Adrenal gland (tissue), 12 donors: ENCODE measurements around the gene BCL6B. TPM values are rescaled to one million over a fixed set of nuclear protein-coding genes. Genes with fewer than 3 reads are reported as not detected.
"Not testable (repeated sequence)": the region's sequence is repeated elsewhere in the genome, so short reads cannot be mapped to it uniquely, and the experiment has no call there.

Experiments used
- DNase-seq, 7 donors: peaks; one replicate each; pipeline ENCODE4 v3.0.0-alpha.2; 2019 to 2020
- H3K27ac ChIP-seq, 5 donors: fragments of 200-600 bp; sonication (generic) in 4 of 5; 1 replicate in 3 of 5; 2 replicates in 2 of 5; pipeline versions ENCODE4 v1.5.1 to v1.8.0; 2016 to 2020; ENCODE audit warnings: mild to moderate bottlenecking in 1 of 5
- H3K27me3 ChIP-seq: fragments of 200-600 bp; 2 replicates; pipeline ENCODE4 v1.8.0; 2021
- H3K36me3 ChIP-seq, 2 donors: fragments of 200-600 bp; replicated peaks in 1 of 2; 1 replicate in 1 of 2; 2 replicates in 1 of 2; pipeline versions ENCODE4 v1.5.1 to v1.8.0; 2018 to 2022
- H3K4me1 ChIP-seq, 2 donors: fragments of 200-600 bp; replicated peaks in 1 of 2; 1 replicate in 1 of 2; 2 replicates in 1 of 2; pipeline versions ENCODE4 v1.5.1 to v1.8.0; 2018 to 2021
- H3K4me3 ChIP-seq, 4 donors: fragments of 200-600 bp; sonication (generic) in 3 of 4; one replicate each; pipeline ENCODE4 v1.5.1; 2016 to 2018
- H3K9me3 ChIP-seq, 3 donors: fragments of 200-600 bp; sonication (generic) in 1 of 3; replicated peaks in 1 of 3; 1 replicate in 2 of 3; 2 replicates in 1 of 3; pipeline versions ENCODE4 v1.5.1 to v1.8.0; 2016 to 2021
- CTCF ChIP-seq, 6 experiments: fragments of 450-650 bp in 4 of 6; fragments of 200-600 bp in 2 of 6; sonication (generic) in 1 of 6; IDR thresholded peaks; 1 replicate in 5 of 6; 2 replicates in 1 of 6; pipeline versions ENCODE4 v1.5.1 to v1.8.0; 2016 to 2021; ENCODE audit warnings: antibody characterized with exemption in 6 of 6, mild to moderate bottlenecking in 2 of 6, moderate library complexity in 1 of 6
- POLR2A ChIP-seq, 2 donors: fragments of 450-650 bp; IDR thresholded peaks; one replicate each; pipeline ENCODE4 v1.6.1; 2017; ENCODE audit warnings: antibody characterized with exemption in 2 of 2, mild to moderate bottlenecking in 2 of 2, moderate library complexity in 1 of 2
- WGBS, 4 donors: extraction: QIAGEN DNeasy Blood & Tissue Kit in 2 of 4; methylation state at CpG; one replicate each; pipeline versions ENCODE4 v1.1.5 to v1.1.7; 2013 to 2017; 5-methylcytosine and 5-hydroxymethylcytosine counted together
- intact Hi-C, 2 donors: fragments of 100-400 bp; cut with DNase I; formaldehyde crosslinking; loops; one replicate each; pipeline versions ENCODE4 v1.14.1 to v1.15.0; 2022 to 2023
- polyA plus RNA-seq, 3 donors: library from polyadenylated mRNA; stranded (reverse); fragments of 200-250 nt in 2 of 3; fragments of 350-450 nt in 1 of 3; fragmentation: Illumina TruSeq in 1 of 3; extraction: RNeasy Lipid Tissue Mini Kit (QIAGEN cat#74804) in 1 of 3; gene quantifications; one replicate each; pipeline ENCODE4 v1.2.3, GENCODE V29; 2013 to 2014
- total RNA-seq, 9 donors: library from RNA; depleted of rRNA in 4 of 9; stranded (reverse); fragments of >200 nt in 4 of 9; fragments of 120-200 nt in 1 of 9; fragmentation: NEBNext Ultra II Directional in 1 of 9; extraction: Animal tissue kit (Norgen Biotek cat#: 25700) in 1 of 9; gene quantifications; one replicate each; pipeline versions ENCODE4 v1.1.0 to v1.2.4, GENCODE V29; 2013 to 2023
- donor health status: healthy with polysubstance abuse.
- donor health status: Bipolar disorder and iron deficiency.
- donor health status: DM: yes; HTN: yes; CAD: no.
- donor health status: DM: no; HTN: no; CAD: no.
- donor health status: DM: no; HTN: no; CAD: no.
- donor health status: DM: yes; HTN: yes; CAD: no.

The BCL6B gene
- total and polyA plus RNA-seq, 12 donors = 2.9 to 17.0 (median 8.8) TPM

GRCh38 chr17:7045492-7046126, 22.8 kb downstream of the BCL6B start:
- no peaks in the 10 kb centered on the region for H3K9me3 ChIP-seq
- intact Hi-C loops = no loop called here
- H3K27ac ChIP-seq = peak overlapping the region in 2 of 5 donors; percentile 68 to 75
- DNase-seq = peak in 3 of 7 donors; percentile 41 to 60 (median 51)
- 25 to 34% (median 29%) methylated on average over 4 to 5 of the region's 5 CpGs for WGBS, 4 donors
- TF ChIP-seq CTCF (IDR thresholded peaks at IDR 0.05) = peak; percentile 40 to 90 (median 87)
- TF ChIP-seq POLR2A (IDR thresholded peaks at IDR 0.05) = no peak
- H3K27me3 ChIP-seq = peaks cover 18% of the 10 kb centered on the region
- peaks cover 11 to 34% of the 10 kb centered on the region in 2 donors for H3K4me1 ChIP-seq
- no peaks in the 10 kb centered on the region for H3K36me3 ChIP-seq
- peak overlapping the region in 1 of 4 donors; percentile 40 for H3K4me3 ChIP-seq

- Histone ChIP-seq H3K4me3 (peak overlapping the region in 2 of 4 donors; percentile 8 to 40), H3K36me3 (no peaks in the 10 kb centered on the region), H3K27ac (peak overlapping the region in 3 of 5 donors; percentile 58 to 75 (median 68)), H3K4me1 (peaks cover 11 to 34% of the 10 kb centered on the region in 2 donors), H3K9me3 (no peaks in the 10 kb centered on the region), H3K27me3 (peaks cover 18% of the 10 kb centered on the region)
- peak in 6 of 7 donors; percentile 40 to 69 (median 50) for DNase-seq
- 4 to 18% (median 12%) methylated on average over 12 to 15 of the region's 15 CpGs for WGBS, 4 donors
- TF ChIP-seq POLR2A (IDR thresholded peaks at IDR 0.05) (no peak), CTCF (IDR thresholded peaks at IDR 0.05) (peak in 1 of 6 experiments; percentile 40)
- intact Hi-C loops = no loop called here
Measured at GRCh38 chr17:7046127-7046724, 23.4 kb downstream of the BCL6B start.

- Histone ChIP-seq H3K27me3 (peaks cover 18% of the 10 kb centered on the region), H3K27ac (peak overlapping the region in 3 of 5 donors; percentile 58 to 75 (median 68)), H3K4me1 (peaks cover 11 to 34% of the 10 kb centered on the region in 2 donors), H3K4me3 (peak overlapping the region in 2 of 4 donors; percentile 8 to 40)
- peak; percentile 44 to 80 (median 75) for DNase-seq
- TF ChIP-seq POLR2A (IDR thresholded peaks at IDR 0.05) = peak in 1 of 2 donors; percentile 25
- intact Hi-C loops, H3K9me3 ChIP-seq, H3K36me3 ChIP-seq: not testable (repeated sequence)
- WGBS, 4 donors = 4 to 5% (median 4%) methylated on average over 24 to 26 of the region's 26 CpGs
Measured at GRCh38 chr17:7046725-7047397, 24.0 kb downstream of the BCL6B start.

GRCh38 chr17:7047566-7047965, 24.7 kb downstream of the BCL6B start:
- peaks cover 11 to 34% of the 10 kb centered on the region in 2 donors for H3K4me1 ChIP-seq
- TF ChIP-seq POLR2A (IDR thresholded peaks at IDR 0.05) (no peak), CTCF (IDR thresholded peaks at IDR 0.05) (no peak)
- intact Hi-C loops = no loop called here
- DNase-seq = no peak
- WGBS, 4 donors = 71 to 79% (median 74%) methylated on average over 6 of the region's 6 CpGs
- no peaks in the 10 kb centered on the region for H3K9me3 ChIP-seq
- peaks cover 13% of the 10 kb centered on the region for H3K27me3 ChIP-seq
- no peaks in the 10 kb centered on the region for H3K36me3 ChIP-seq
- H3K4me3 ChIP-seq = no peak overlapping the region
- peak overlapping the region in 2 of 5 donors; percentile 68 to 75 for H3K27ac ChIP-seq
